ENCODE results near the gene MORF4L1. TPM values are rescaled to one million over a fixed set of nuclear protein-coding genes. Genes with fewer than 3 reads are reported as not detected.
A peak's percentile ranks its signal among the peaks of the same experiment; 100 is the strongest.

MORF4L1 gene
- total RNA-seq, 1 donor from 2014 or later = 382 TPM

GRCh38 chr15:78931439-78932257 lies 59.0 kb downstream of the MORF4L1 start:
- Histone ChIP-seq H3K9me3 (ENCODE audit: control insufficient read depth in 3 of 3, low read length in 3 of 3) (no peaks in the 10 kb centered on the region), H3K27me3 (ENCODE audit: control insufficient read depth in 3 of 3, insufficient read depth in 3 of 3, low read length in 3 of 3) (peaks cover 0 to 7% (median 2%) of the 10 kb centered on the region in 3 donors), H3K36me3 (ENCODE audit: control insufficient read depth in 3 of 3, insufficient read depth in 3 of 3, low read length in 3 of 3) (peaks cover 8 to 16% (median 11%) of the 10 kb centered on the region in 3 donors), H3K4me1 (ENCODE audit: control insufficient read depth in 3 of 3, insufficient read depth in 3 of 3, low read length in 3 of 3) (peaks cover 23 to 31% (median 30%) of the 10 kb centered on the region in 3 donors), H3K9ac (ENCODE audit: low read depth in 1 of 3, low read length in 3 of 3) (peak overlapping the region in 1 of 3 donors; percentile 57), H3K4me3 (ENCODE audit: low read length in 3 of 3) (no peak overlapping the region), H3K27ac (ENCODE audit: low read depth, low read length) (peak overlapping the region; percentile 30)

GRCh38 chr15:78932258-78932808 lies 59.6 kb downstream of the MORF4L1 start:
- Histone ChIP-seq H3K27me3 (ENCODE audit: control insufficient read depth in 3 of 3, insufficient read depth in 3 of 3, low read length in 3 of 3) (peaks cover 0 to 7% (median 2%) of the 10 kb centered on the region in 3 donors), H3K4me3 (ENCODE audit: low read length in 3 of 3) (no peak overlapping the region), H3K4me1 (ENCODE audit: control insufficient read depth in 3 of 3, insufficient read depth in 3 of 3, low read length in 3 of 3) (peaks cover 28 to 36% (median 32%) of the 10 kb centered on the region in 3 donors), H3K36me3 (ENCODE audit: control insufficient read depth in 3 of 3, insufficient read depth in 3 of 3, low read length in 3 of 3) (peaks cover 5 to 10% (median 6%) of the 10 kb centered on the region in 3 donors), H3K9me3 (ENCODE audit: control insufficient read depth in 3 of 3, low read length in 3 of 3) (no peaks in the 10 kb centered on the region), H3K27ac (ENCODE audit: low read depth, low read length) (no peak overlapping the region), H3K9ac (ENCODE audit: low read depth in 1 of 3, low read length in 3 of 3) (no peak overlapping the region)

- H3K27me3 ChIP-seq (ENCODE audit: control insufficient read depth in 3 of 3, insufficient read depth in 3 of 3, low read length in 3 of 3) = peaks cover 0 to 7% (median 2%) of the 10 kb centered on the region in 3 donors
- H3K9ac ChIP-seq (ENCODE audit: low read depth in 1 of 3, low read length in 3 of 3) = no peak overlapping the region
- H3K4me3 ChIP-seq (ENCODE audit: low read length in 3 of 3) = no peak overlapping the region
- peaks cover 0 to 3% (median 3%) of the 10 kb centered on the region in 3 donors for H3K36me3 ChIP-seq (ENCODE audit: control insufficient read depth in 3 of 3, insufficient read depth in 3 of 3, low read length in 3 of 3)
- H3K27ac ChIP-seq (ENCODE audit: low read depth, low read length) = no peak overlapping the region
- no peaks in the 10 kb centered on the region for H3K9me3 ChIP-seq (ENCODE audit: control insufficient read depth in 3 of 3, low read length in 3 of 3)
- peaks cover 32 to 38% (median 37%) of the 10 kb centered on the region in 3 donors for H3K4me1 ChIP-seq (ENCODE audit: control insufficient read depth in 3 of 3, insufficient read depth in 3 of 3, low read length in 3 of 3)
These were observed 60.6 kb downstream of the MORF4L1 start for GRCh38 chr15:78933187-78933822.

GRCh38 chr15:78933823-78934654 lies 61.3 kb downstream of the MORF4L1 start:
- H3K9me3 ChIP-seq (ENCODE audit: control insufficient read depth in 3 of 3, low read length in 3 of 3) = no peaks in the 10 kb centered on the region
- peaks cover 0 to 3% (median 3%) of the 10 kb centered on the region in 3 donors for H3K36me3 ChIP-seq (ENCODE audit: control insufficient read depth in 3 of 3, insufficient read depth in 3 of 3, low read length in 3 of 3)
- H3K4me3 ChIP-seq (ENCODE audit: low read length in 3 of 3) = peak overlapping the region in 1 of 3 donors; percentile 13
- no peak overlapping the region for H3K9ac ChIP-seq (ENCODE audit: low read depth in 1 of 3, low read length in 3 of 3)
- peaks cover 35 to 39% (median 39%) of the 10 kb centered on the region in 3 donors for H3K4me1 ChIP-seq (ENCODE audit: control insufficient read depth in 3 of 3, insufficient read depth in 3 of 3, low read length in 3 of 3)
- H3K27me3 ChIP-seq (ENCODE audit: control insufficient read depth in 3 of 3, insufficient read depth in 3 of 3, low read length in 3 of 3) = peaks cover 0 to 7% (median 2%) of the 10 kb centered on the region in 3 donors
- no peak overlapping the region for H3K27ac ChIP-seq (ENCODE audit: low read depth, low read length)

- Histone ChIP-seq H3K9ac (ENCODE audit: low read depth in 1 of 3, low read length in 3 of 3) (no peak overlapping the region), H3K4me1 (ENCODE audit: control insufficient read depth in 3 of 3, insufficient read depth in 3 of 3, low read length in 3 of 3) (peaks cover 37 to 45% (median 39%) of the 10 kb centered on the region in 3 donors), H3K27me3 (ENCODE audit: control insufficient read depth in 3 of 3, insufficient read depth in 3 of 3, low read length in 3 of 3) (peaks cover 0 to 7% (median 2%) of the 10 kb centered on the region in 3 donors), H3K27ac (ENCODE audit: low read depth, low read length) (no peak overlapping the region), H3K9me3 (ENCODE audit: control insufficient read depth in 3 of 3, low read length in 3 of 3) (no peaks in the 10 kb centered on the region), H3K4me3 (ENCODE audit: low read length in 3 of 3) (no peak overlapping the region), H3K36me3 (ENCODE audit: control insufficient read depth in 3 of 3, insufficient read depth in 3 of 3, low read length in 3 of 3) (peaks cover 0 to 3% (median 1%) of the 10 kb centered on the region in 3 donors)
These were observed 61.9 kb downstream of the MORF4L1 start for GRCh38 chr15:78934655-78935023.

GRCh38 chr15:78937132-78937739 lies 64.5 kb downstream of the MORF4L1 start:
- Histone ChIP-seq H3K36me3 (ENCODE audit: control insufficient read depth in 3 of 3, insufficient read depth in 3 of 3, low read length in 3 of 3) (peaks cover 0 to 3% (median 0%) of the 10 kb centered on the region in 3 donors), H3K4me1 (ENCODE audit: control insufficient read depth in 3 of 3, insufficient read depth in 3 of 3, low read length in 3 of 3) (peaks cover 22 to 30% (median 23%) of the 10 kb centered on the region in 3 donors)

GRCh38 chr15:78938658-78939488 lies 66.2 kb downstream of the MORF4L1 start:
- peaks cover 14 to 24% (median 18%) of the 10 kb centered on the region in 3 donors for H3K4me1 ChIP-seq (ENCODE audit: control insufficient read depth in 3 of 3, insufficient read depth in 3 of 3, low read length in 3 of 3)
- no peak overlapping the region for H3K4me3 ChIP-seq (ENCODE audit: low read length in 3 of 3)

More at GRCh38 chr15:78937132-78937739, 64.5 kb downstream of the MORF4L1 start:
- peak overlapping the region; percentile 46 for H3K27ac ChIP-seq (ENCODE audit: low read depth, low read length)
- no peak overlapping the region for H3K9ac ChIP-seq (ENCODE audit: low read depth in 1 of 3, low read length in 3 of 3)
- H3K4me3 ChIP-seq (ENCODE audit: low read length in 3 of 3) = peak overlapping the region in 1 of 3 donors; percentile 24
- no peaks in the 10 kb centered on the region for H3K9me3 ChIP-seq (ENCODE audit: control insufficient read depth in 3 of 3, low read length in 3 of 3)
- H3K27me3 ChIP-seq (ENCODE audit: control insufficient read depth in 3 of 3, insufficient read depth in 3 of 3, low read length in 3 of 3) = peaks cover 0 to 7% (median 2%) of the 10 kb centered on the region in 3 donors

GRCh38 chr15:78942741-78943140 lies 70.1 kb downstream of the MORF4L1 start:
- no peaks in the 10 kb centered on the region for H3K36me3 ChIP-seq (ENCODE audit: control insufficient read depth in 3 of 3, insufficient read depth in 3 of 3, low read length in 3 of 3)
- H3K4me3 ChIP-seq (ENCODE audit: low read length in 3 of 3) = no peak overlapping the region
- H3K27me3 ChIP-seq (ENCODE audit: control insufficient read depth in 3 of 3, insufficient read depth in 3 of 3, low read length in 3 of 3) = no peaks in the 10 kb centered on the region
- peaks cover 14 to 20% (median 16%) of the 10 kb centered on the region in 3 donors for H3K4me1 ChIP-seq (ENCODE audit: control insufficient read depth in 3 of 3, insufficient read depth in 3 of 3, low read length in 3 of 3)
- H3K9me3 ChIP-seq (ENCODE audit: control insufficient read depth in 3 of 3, low read length in 3 of 3) = no peaks in the 10 kb centered on the region
- H3K27ac ChIP-seq (ENCODE audit: low read depth, low read length) = no peak overlapping the region
- no peak overlapping the region for H3K9ac ChIP-seq (ENCODE audit: low read depth in 1 of 3, low read length in 3 of 3)

More at GRCh38 chr15:78938658-78939488, 66.2 kb downstream of the MORF4L1 start:
- peaks cover 0 to 3% (median 0%) of the 10 kb centered on the region in 3 donors for H3K36me3 ChIP-seq (ENCODE audit: control insufficient read depth in 3 of 3, insufficient read depth in 3 of 3, low read length in 3 of 3)
- H3K9me3 ChIP-seq (ENCODE audit: control insufficient read depth in 3 of 3, low read length in 3 of 3) = no peaks in the 10 kb centered on the region
- H3K27ac ChIP-seq (ENCODE audit: low read depth, low read length) = peak overlapping the region; percentile 62
- H3K9ac ChIP-seq (ENCODE audit: low read depth in 1 of 3, low read length in 3 of 3) = no peak overlapping the region
- peaks cover 0 to 2% (median 1%) of the 10 kb centered on the region in 3 donors for H3K27me3 ChIP-seq (ENCODE audit: control insufficient read depth in 3 of 3, insufficient read depth in 3 of 3, low read length in 3 of 3)
